Prostate gland (tissue), 2 donors: Measurements from ENCODE around the gene GREB1.

Source experiments
- POLR2A ChIP-seq: fragments of 450-650 bp; IDR thresholded peaks from one replicate; pipeline ENCODE4 v1.6.1; 2016; ENCODE audit warnings: antibody characterized with exemption, mild to moderate bottlenecking
- POLR2AphosphoS5 ChIP-seq: sonication (generic); formaldehyde crosslinking; IDR thresholded peaks from one replicate; pipeline ENCODE4 v1.6.1; 2017; ENCODE audit warnings: antibody characterized with exemption
- TF ChIP-seq, protein P1 (sequence below), 4 experiments: fragments of 200-600 bp in 2 of 4; fragments of 450-650 bp in 2 of 4; sonication (generic) in 2 of 4; IDR thresholded peaks; 1 replicate in 3 of 4; 2 replicates in 1 of 4; pipeline ENCODE4 v1.5.1; 2016 to 2019; ENCODE audit warnings: antibody characterized with exemption in 4 of 4, mild to moderate bottlenecking in 2 of 4, moderate library complexity in 2 of 4

DNA sequence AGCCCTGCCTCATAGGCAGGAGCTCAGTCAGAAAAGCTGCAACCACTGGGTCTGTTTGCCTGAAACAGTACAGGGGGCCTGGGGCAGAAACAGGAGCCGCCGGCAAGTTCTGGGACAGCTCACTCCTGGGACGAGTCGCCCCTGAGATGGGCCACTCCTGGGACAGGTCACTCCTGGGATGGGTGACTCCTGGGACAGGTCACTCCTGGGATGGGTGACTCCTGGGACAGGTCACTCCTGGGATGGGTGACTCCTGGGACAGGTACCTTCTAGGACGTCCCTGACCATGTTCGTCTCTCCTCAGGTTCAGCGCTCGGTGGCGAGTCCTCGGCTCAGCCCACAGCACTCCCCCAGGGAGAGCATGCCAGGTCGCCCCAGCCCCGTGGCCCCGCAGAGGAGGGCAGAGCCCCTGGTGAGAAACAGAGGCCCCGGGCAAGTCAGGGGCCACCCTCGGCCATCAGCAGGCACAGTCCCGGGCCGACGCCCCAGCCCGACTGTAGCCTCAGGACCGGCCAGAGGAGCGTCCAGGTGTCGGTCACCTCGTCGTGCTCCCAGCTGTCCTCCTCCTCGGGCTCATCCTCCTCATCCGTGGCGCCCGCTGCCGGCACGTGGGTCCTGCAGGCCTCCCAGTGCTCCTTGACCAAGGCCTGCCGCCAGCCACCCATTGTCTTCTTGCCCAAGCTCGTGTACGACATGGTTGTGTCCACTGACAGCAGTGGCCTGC is 84.3 kb downstream of the GREB1 start:
- TF ChIP-seq, protein P1, sequence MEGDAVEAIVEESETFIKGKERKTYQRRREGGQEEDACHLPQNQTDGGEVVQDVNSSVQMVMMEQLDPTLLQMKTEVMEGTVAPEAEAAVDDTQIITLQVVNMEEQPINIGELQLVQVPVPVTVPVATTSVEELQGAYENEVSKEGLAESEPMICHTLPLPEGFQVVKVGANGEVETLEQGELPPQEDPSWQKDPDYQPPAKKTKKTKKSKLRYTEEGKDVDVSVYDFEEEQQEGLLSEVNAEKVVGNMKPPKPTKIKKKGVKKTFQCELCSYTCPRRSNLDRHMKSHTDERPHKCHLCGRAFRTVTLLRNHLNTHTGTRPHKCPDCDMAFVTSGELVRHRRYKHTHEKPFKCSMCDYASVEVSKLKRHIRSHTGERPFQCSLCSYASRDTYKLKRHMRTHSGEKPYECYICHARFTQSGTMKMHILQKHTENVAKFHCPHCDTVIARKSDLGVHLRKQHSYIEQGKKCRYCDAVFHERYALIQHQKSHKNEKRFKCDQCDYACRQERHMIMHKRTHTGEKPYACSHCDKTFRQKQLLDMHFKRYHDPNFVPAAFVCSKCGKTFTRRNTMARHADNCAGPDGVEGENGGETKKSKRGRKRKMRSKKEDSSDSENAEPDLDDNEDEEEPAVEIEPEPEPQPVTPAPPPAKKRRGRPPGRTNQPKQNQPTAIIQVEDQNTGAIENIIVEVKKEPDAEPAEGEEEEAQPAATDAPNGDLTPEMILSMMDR (IDR thresholded peaks at IDR 0.05), result no peak
- TF ChIP-seq POLR2A, result no peak
- TF ChIP-seq POLR2AphosphoS5, result no peak
